ENCODE results near the gene WNK4.

The WNK4 gene

DNA sequence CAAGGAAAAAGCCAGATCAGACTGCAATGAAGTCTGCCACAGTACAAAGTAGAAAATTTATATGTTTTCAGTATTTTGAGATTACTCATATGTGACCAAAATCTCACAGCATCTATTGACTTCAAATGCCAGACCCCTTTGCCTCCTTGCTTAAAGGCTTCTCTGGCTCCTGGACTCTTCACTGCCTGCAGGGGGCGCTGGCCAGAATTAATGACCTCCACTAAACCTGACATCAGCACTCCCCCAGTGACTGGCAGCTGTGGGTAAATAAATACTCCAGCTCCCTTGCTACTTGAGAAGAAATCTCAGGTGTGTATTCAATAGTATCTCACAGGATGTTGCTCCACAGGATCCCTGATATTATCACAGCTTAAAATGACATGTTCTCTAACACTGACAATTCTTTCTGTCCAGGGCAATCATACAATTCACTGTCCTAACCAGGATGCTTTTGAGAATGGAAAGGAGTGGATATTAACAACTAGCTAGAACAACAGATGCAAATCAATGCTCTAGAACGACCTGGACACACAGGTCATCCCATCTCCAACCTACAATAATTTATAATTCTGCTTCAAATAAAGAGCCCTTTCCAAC is 39.6 kb downstream of the WNK4 start:
- ChIA-PET CTCF (interaction anchor here (1.1 to 8.6 kb wide), 12 partner anchors 11 to 242 kb away, joined by 3 to 51 read pairs (median 5); no protein-coding TSS in a partner anchor), POLR2A (no interaction called here)
- 50% methylated on average over 2 of the region's 2 CpGs for WGBS (ENCODE audit: insufficient coverage)
- no peak overlapping the region for H3K27ac ChIP-seq (ENCODE audit: insufficient read depth in 1 of 2, low read depth in 1 of 2, low read length in 2 of 2, poor library complexity in 1 of 2, severe bottlenecking in 2 of 2)
- no peak overlapping the region for H3K4me3 ChIP-seq (ENCODE audit: control insufficient read depth in 1 of 7, extremely low read depth in 1 of 7, insufficient read depth in 4 of 7, low read depth in 2 of 7, low read length in 6 of 7)
- H3K27me3 ChIP-seq (replicated peaks in 2 of 5; ENCODE audit: control insufficient read depth in 4 of 5, insufficient read depth in 5 of 5, low read length in 4 of 5) = no peaks in the 10 kb centered on the region
- H3K9me3 ChIP-seq (ENCODE audit: control extremely low read depth in 1 of 5, control insufficient read depth in 4 of 5, insufficient read depth in 2 of 5, low read depth in 1 of 5, low read length in 4 of 5) = no peaks in the 10 kb centered on the region
- peaks cover 0 to 14% (median 11%) of the 10 kb centered on the region in 4 experiments for H3K4me1 ChIP-seq (ENCODE audit: control extremely low read depth in 1 of 4, control insufficient read depth in 4 of 4, insufficient read depth in 4 of 4, low read length in 3 of 4)
- H3K36me3 ChIP-seq (ENCODE audit: control insufficient read depth in 4 of 4, insufficient read depth in 4 of 4, low read length in 3 of 4) = peaks cover 15 to 58% (median 47%) of the 10 kb centered on the region in 4 experiments
- peak; percentile 69 to 86 (median 83) for DNase-seq

DNA sequence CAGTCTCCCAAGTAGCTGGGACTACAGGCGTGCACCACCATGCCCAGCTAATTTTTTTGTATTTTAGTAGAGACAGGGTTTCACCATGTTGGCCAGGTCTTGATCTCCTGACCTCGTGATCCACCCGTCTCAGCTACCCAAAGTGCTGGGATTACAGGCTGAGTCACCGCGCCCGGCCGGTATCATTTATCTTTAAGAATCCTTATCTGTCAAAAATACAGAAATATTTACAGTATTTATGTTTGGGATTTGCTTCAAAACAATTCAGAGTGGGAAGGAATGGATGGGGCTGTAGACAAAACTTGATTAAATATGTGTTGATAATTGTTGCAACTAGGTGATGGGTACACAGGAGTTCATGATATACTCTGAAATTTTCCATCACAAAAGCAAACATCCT is 40.8 kb downstream of the WNK4 start:
- POLR2A ChIA-PET = interaction anchor here (0.6 kb wide), 1 partner anchor 1030 kb away, joined by 7 read pairs; no protein-coding TSS in a partner anchor
- H3K9me3 ChIP-seq (ENCODE audit: control extremely low read depth in 1 of 5, control insufficient read depth in 4 of 5, insufficient read depth in 2 of 5, low read depth in 1 of 5, low read length in 4 of 5) = no peaks in the 10 kb centered on the region
- H3K27ac ChIP-seq (ENCODE audit: insufficient read depth in 1 of 2, low read depth in 1 of 2, low read length in 2 of 2, poor library complexity in 1 of 2, severe bottlenecking in 2 of 2) = no peak overlapping the region
- H3K36me3 ChIP-seq (ENCODE audit: control insufficient read depth in 4 of 4, insufficient read depth in 4 of 4, low read length in 3 of 4) = peaks cover 9 to 47% (median 36%) of the 10 kb centered on the region in 4 experiments
- peaks cover 0 to 14% (median 11%) of the 10 kb centered on the region in 4 experiments for H3K4me1 ChIP-seq (ENCODE audit: control extremely low read depth in 1 of 4, control insufficient read depth in 4 of 4, insufficient read depth in 4 of 4, low read length in 3 of 4)
- no peak overlapping the region for H3K4me3 ChIP-seq (ENCODE audit: control insufficient read depth in 1 of 7, extremely low read depth in 1 of 7, insufficient read depth in 4 of 7, low read depth in 2 of 7, low read length in 6 of 7)
- CTCF ChIA-PET = interaction anchor here (1.4 to 8.6 kb wide), 7 partner anchors 10 to 243 kb away, joined by 3 to 51 read pairs (median 6); no protein-coding TSS in a partner anchor
- 100% methylated on average over 1 of the region's 7 CpGs for WGBS (ENCODE audit: insufficient coverage)
- DNase-seq = no peak
- no peaks in the 10 kb centered on the region for H3K27me3 ChIP-seq (replicated peaks in 2 of 5; ENCODE audit: control insufficient read depth in 4 of 5, insufficient read depth in 5 of 5, low read length in 4 of 5)

DNA sequence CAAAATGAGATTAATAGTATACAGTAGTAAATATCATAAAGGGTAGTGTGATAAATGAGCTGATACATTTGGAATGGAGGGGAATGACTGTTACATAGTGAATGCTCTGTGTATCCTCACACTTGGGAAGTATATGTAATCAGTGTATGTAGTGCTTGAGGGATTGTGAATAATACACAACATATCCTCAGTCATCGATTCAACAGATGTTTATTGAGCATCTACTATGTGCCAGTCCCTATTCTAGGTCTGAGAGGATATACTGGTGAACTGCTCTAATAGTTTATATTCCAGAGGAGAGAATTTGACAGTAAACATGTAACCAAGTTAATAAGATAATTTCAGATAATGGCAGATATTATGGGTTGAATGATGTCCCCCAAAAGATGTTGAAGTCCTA is 47.1 kb downstream of the WNK4 start:
- H3K36me3 ChIP-seq (ENCODE audit: control insufficient read depth in 4 of 4, insufficient read depth in 4 of 4, low read length in 3 of 4) = peaks cover 0 to 3% (median 0%) of the 10 kb centered on the region in 4 experiments
- no peak for DNase-seq
- no CpG with 5 or more reads among the region's 1 CpG for WGBS (ENCODE audit: insufficient coverage)
- ChIA-PET POLR2A (no interaction called here), CTCF (interaction anchor here (1.7 kb wide), 1 partner anchor 12 kb away, joined by 5 read pairs; no protein-coding TSS in a partner anchor)
- peaks cover under 1 to 19% (median 16%) of the 10 kb centered on the region in 4 experiments for H3K4me1 ChIP-seq (ENCODE audit: control extremely low read depth in 1 of 4, control insufficient read depth in 4 of 4, insufficient read depth in 4 of 4, low read length in 3 of 4)
- H3K27ac ChIP-seq (ENCODE audit: insufficient read depth in 1 of 2, low read depth in 1 of 2, low read length in 2 of 2, poor library complexity in 1 of 2, severe bottlenecking in 2 of 2) = no peak overlapping the region
- H3K9me3 ChIP-seq (ENCODE audit: control extremely low read depth in 1 of 5, control insufficient read depth in 4 of 5, insufficient read depth in 2 of 5, low read depth in 1 of 5, low read length in 4 of 5) = no peaks in the 10 kb centered on the region
- no peaks in the 10 kb centered on the region for H3K27me3 ChIP-seq (replicated peaks in 2 of 5; ENCODE audit: control insufficient read depth in 4 of 5, insufficient read depth in 5 of 5, low read length in 4 of 5)
- H3K4me3 ChIP-seq (ENCODE audit: control insufficient read depth in 1 of 7, extremely low read depth in 1 of 7, insufficient read depth in 4 of 7, low read depth in 2 of 7, low read length in 6 of 7) = no peak overlapping the region

DNA sequence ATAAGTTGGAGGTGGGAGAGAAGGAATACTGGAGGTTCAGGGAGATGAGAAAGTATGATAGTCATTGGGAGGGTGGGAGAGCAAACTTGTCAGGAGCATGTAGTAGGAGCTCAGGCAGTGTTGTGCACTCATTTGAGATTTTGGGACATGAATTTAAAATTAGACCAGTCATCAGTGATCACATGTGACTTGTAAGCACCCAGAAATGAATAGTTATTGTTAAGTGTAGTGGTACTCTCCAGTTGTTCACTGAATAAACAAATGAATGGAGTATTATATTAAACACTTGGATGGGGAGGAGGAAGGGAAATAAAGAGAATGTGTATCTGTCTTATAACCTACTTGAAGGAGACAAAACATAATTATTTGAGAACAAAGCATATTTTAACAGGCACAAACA is 50.6 kb downstream of the WNK4 start:
- no peaks in the 10 kb centered on the region for H3K9me3 ChIP-seq (ENCODE audit: control extremely low read depth in 1 of 5, control insufficient read depth in 4 of 5, insufficient read depth in 2 of 5, low read depth in 1 of 5, low read length in 4 of 5)
- H3K27ac ChIP-seq (ENCODE audit: insufficient read depth in 1 of 2, low read depth in 1 of 2, low read length in 2 of 2, poor library complexity in 1 of 2, severe bottlenecking in 2 of 2) = no peak overlapping the region
- peaks cover 3 to 10% (median 6%) of the 10 kb centered on the region in 4 experiments for H3K36me3 ChIP-seq (ENCODE audit: control insufficient read depth in 4 of 4, insufficient read depth in 4 of 4, low read length in 3 of 4)
- DNase-seq = no peak
- ChIA-PET POLR2A (no interaction called here), CTCF (interaction anchor here (1.2 to 3.9 kb wide), 4 partner anchors 7 to 103 kb away, joined by 3 to 17 read pairs (median 8); partner anchors contain the start of gene BECN1)
- H3K4me1 ChIP-seq (ENCODE audit: control extremely low read depth in 1 of 4, control insufficient read depth in 4 of 4, insufficient read depth in 4 of 4, low read length in 3 of 4) = peaks cover 13 to 21% (median 17%) of the 10 kb centered on the region in 4 experiments
- no peak overlapping the region for H3K4me3 ChIP-seq (ENCODE audit: control insufficient read depth in 1 of 7, extremely low read depth in 1 of 7, insufficient read depth in 4 of 7, low read depth in 2 of 7, low read length in 6 of 7)
- no peaks in the 10 kb centered on the region for H3K27me3 ChIP-seq (replicated peaks in 2 of 5; ENCODE audit: control insufficient read depth in 4 of 5, insufficient read depth in 5 of 5, low read length in 4 of 5)

DNA sequence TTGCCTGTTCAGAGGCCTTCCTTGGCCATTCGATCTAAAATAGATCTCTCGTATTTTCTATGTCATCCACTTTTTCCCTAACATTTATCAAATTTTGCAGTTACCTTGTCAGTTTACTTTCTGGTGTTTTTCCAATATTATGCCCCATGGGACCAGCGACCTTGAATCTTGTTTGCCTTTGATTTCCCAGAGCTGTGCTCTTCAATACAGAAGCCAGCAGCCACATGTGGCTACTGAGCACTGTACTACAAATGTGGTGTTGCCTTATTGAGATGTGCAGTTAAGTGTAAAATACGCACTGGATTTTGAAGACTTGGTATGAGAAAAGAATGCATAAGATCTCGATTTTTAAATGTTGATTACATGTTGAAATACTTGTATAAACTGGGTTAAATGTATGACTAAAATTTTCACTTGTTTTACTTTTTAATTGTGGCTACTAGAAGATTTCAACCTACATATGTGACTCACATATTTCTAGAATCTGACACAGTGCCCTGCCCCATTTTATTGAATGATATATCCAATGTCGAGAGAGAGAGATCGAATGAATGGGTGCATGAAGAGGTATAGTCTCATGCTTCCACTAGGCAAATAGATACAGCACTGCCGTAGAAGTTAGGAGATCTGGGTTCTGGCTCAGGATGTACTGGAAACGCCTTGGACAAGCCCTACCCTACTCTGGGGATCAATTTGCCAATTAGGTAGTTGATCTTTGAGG is 52.0 kb downstream of the WNK4 start:
- ChIA-PET POLR2A (interaction anchor here (0.9 kb wide), 1 partner anchor 106 kb away, joined by 3 read pairs; no protein-coding TSS in a partner anchor), CTCF (interaction anchor here (1.2 to 3.9 kb wide), 7 partner anchors 8 to 253 kb away, joined by 4 to 17 read pairs (median 5); partner anchors contain the start of gene BECN1)
- peak overlapping the region; percentile 83 to 98 (median 85) for H3K4me3 ChIP-seq (ENCODE audit: control insufficient read depth in 1 of 7, extremely low read depth in 1 of 7, insufficient read depth in 4 of 7, low read depth in 2 of 7, low read length in 6 of 7)
- H3K27me3 ChIP-seq (replicated peaks in 2 of 5; ENCODE audit: control insufficient read depth in 4 of 5, insufficient read depth in 5 of 5, low read length in 4 of 5) = no peaks in the 10 kb centered on the region
- H3K9me3 ChIP-seq (ENCODE audit: control extremely low read depth in 1 of 5, control insufficient read depth in 4 of 5, insufficient read depth in 2 of 5, low read depth in 1 of 5, low read length in 4 of 5) = no peaks in the 10 kb centered on the region
- no peak for DNase-seq
- H3K27ac ChIP-seq (ENCODE audit: insufficient read depth in 1 of 2, low read depth in 1 of 2, low read length in 2 of 2, poor library complexity in 1 of 2, severe bottlenecking in 2 of 2) = peak overlapping the region; percentile 90 to 92
- H3K36me3 ChIP-seq (ENCODE audit: control insufficient read depth in 4 of 4, insufficient read depth in 4 of 4, low read length in 3 of 4) = peaks cover 3 to 18% (median 11%) of the 10 kb centered on the region in 4 experiments
- WGBS (ENCODE audit: insufficient coverage) = 59% methylated on average over 6 of the region's 9 CpGs
- H3K4me1 ChIP-seq (ENCODE audit: control extremely low read depth in 1 of 4, control insufficient read depth in 4 of 4, insufficient read depth in 4 of 4, low read length in 3 of 4) = peaks cover 13 to 21% (median 17%) of the 10 kb centered on the region in 4 experiments

DNA sequence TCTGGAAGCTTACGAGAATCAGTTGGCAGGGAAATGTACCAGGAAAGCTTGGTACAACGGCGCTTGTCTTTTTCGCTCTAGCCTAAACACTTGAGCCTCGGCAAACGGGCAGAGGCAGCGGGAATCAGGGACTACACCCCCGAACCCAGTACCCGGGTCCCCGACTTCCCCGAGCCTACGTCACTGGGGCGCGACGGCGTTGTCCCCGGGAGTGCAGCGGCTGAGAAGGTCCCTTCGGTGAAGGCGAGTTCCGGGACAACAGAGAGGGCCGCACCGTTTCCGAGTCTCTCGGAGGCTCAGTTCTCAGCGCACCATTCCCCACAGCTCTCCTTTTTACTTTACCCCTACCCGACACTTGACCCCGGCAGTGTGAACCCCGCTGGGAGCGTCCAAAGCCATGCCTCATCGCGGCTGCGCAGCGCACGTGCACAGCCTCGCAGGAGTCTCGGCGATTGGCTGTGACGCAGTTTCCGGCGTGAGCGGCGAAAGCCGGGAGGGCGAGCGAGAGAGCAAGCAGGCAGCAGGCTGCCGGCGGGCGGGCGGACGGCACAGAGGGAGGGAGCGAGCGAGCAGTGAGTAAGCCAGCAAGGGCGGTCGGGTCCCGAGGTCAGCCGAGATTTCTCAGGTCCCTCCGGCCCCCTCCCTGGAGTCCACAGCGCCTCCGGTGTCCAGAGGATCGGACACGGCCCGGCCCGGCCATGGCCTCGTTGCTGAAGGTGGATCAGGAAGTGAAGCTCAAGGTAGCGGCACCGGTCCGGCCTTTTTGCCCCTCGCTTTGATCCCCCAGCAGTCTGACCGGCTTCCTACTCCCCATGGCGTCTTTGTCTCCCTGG is 52.7 kb downstream of the WNK4 start, which contains the start of gene PSME3:
Gene PSME3 (plus strand): TSS at position 464 of the 833 bp plus-strand sequence. CDS start 235 bp downstream, at position 699.
- POLR2A ChIA-PET = interaction anchor here (0.5 to 1.4 kb wide), 4 partner anchors 9 to 115 kb away, joined by 3 to 4 read pairs (median 3); partner anchors contain the start of gene BECN1
- Histone ChIP-seq H3K36me3 (ENCODE audit: control insufficient read depth in 4 of 4, insufficient read depth in 4 of 4, low read length in 3 of 4) (peaks cover 6 to 26% (median 17%) of the 10 kb centered on the region in 4 experiments), H3K27ac (ENCODE audit: insufficient read depth in 1 of 2, low read depth in 1 of 2, low read length in 2 of 2, poor library complexity in 1 of 2, severe bottlenecking in 2 of 2) (peak within 1 kb of the TSS; percentile 90 to 92), H3K9me3 (ENCODE audit: control extremely low read depth in 1 of 5, control insufficient read depth in 4 of 5, insufficient read depth in 2 of 5, low read depth in 1 of 5, low read length in 4 of 5) (no peaks in the 10 kb centered on the region), H3K4me1 (ENCODE audit: control extremely low read depth in 1 of 4, control insufficient read depth in 4 of 4, insufficient read depth in 4 of 4, low read length in 3 of 4) (peaks cover 13 to 21% (median 17%) of the 10 kb centered on the region in 4 experiments), H3K27me3 (replicated peaks in 2 of 5; ENCODE audit: control insufficient read depth in 4 of 5, insufficient read depth in 5 of 5, low read length in 4 of 5) (no peaks in the 10 kb centered on the region), H3K4me3 (ENCODE audit: control insufficient read depth in 1 of 7, extremely low read depth in 1 of 7, insufficient read depth in 4 of 7, low read depth in 2 of 7, low read length in 6 of 7) (peak within 1 kb of the TSS; percentile 83 to 98 (median 85))
- CTCF ChIA-PET = interaction anchor here (1.0 to 3.9 kb wide), 10 partner anchors 9 to 254 kb away, joined by 3 to 17 read pairs (median 5); partner anchors contain the start of gene BECN1
- DNase-seq = peak; percentile 90 to 94 (median 90)
- 0% methylated on average over 58 of the region's 71 CpGs for WGBS (ENCODE audit: insufficient coverage)
